ENCODE data around the gene GNPDA1.

GNPDA1 gene

GRCh38 chr5:141954194-141954593, 58.6 kb downstream of the GNPDA1 start:
- no peak for DNase-seq (ENCODE audit: low read depth)

DNA sequence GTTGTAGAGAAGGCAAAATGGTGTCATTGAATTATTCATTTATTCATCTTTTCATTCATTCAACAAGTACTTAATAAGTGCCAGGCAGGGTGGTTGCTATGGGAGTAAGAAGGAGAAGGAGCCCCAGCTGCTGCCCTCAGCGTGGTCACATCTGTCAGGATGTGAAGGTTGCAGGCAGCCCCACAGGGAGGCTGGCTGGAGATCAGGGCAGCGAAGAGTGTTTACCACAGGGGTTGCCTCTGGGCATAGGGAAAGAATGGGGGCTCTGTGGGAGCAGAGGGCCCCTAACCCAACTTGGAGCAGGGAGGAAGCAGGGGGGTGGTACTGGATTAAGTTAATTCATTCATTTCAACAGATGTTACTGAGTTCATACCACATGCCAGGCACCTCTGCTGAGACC, 60.8 kb downstream of the GNPDA1 start:
- DNase-seq (ENCODE audit: low read depth), result no peak

- DNase-seq (ENCODE audit: low read depth), result no peak
Observed at GRCh38 chr5:141951332-141951781, 61.5 kb downstream of the GNPDA1 start.

Data from activated T-cell treated with anti-CD3 and anti-CD28 coated beads for 1 hour (primary cell).